Activated naive CD8-positive, alpha-beta T cell treated with anti-CD3 and anti-CD28 coated beads, Interleukin-2, amount 50 U/mL, for 24 hours (primary cell): ENCODE results near the gene ANKRD30A.
"Not testable (repeated sequence)": the region's sequence is repeated elsewhere in the genome, so short reads cannot be mapped to it uniquely, and the experiment has no call there.

Experiments used
- ATAC-seq: fragments of 150-1000 bp; cut with Tn5 transposase; one replicate; pipeline ENCODE4 v1.10.0; 2021
- DNase-seq: peaks from one replicate; pipeline ENCODE4 v3.0.0; 2021
- H3K27ac Mint-ChIP-seq: one replicate; pipeline ENCODE4 v1.8.0; 2021; ENCODE audit warnings: mild to moderate bottlenecking, mixed read lengths
- H3K27me3 Mint-ChIP-seq: one replicate; pipeline ENCODE4 v1.8.0; 2021; ENCODE audit warnings: mixed read lengths
- H3K36me3 Mint-ChIP-seq: one replicate; pipeline ENCODE4 v1.8.0; 2021; ENCODE audit warnings: low read depth, mixed read lengths
- H3K4me1 Mint-ChIP-seq: one replicate; pipeline ENCODE4 v1.8.0; 2021; ENCODE audit warnings: mixed read lengths
- H3K4me3 Mint-ChIP-seq: one replicate; pipeline ENCODE4 v1.8.0; 2021; ENCODE audit warnings: mild to moderate bottlenecking, moderate library complexity, mixed read lengths
- H3K9me3 Mint-ChIP-seq: one replicate; pipeline ENCODE4 v1.8.0; 2021; ENCODE audit warnings: mixed read lengths

ANKRD30A gene, protein sequence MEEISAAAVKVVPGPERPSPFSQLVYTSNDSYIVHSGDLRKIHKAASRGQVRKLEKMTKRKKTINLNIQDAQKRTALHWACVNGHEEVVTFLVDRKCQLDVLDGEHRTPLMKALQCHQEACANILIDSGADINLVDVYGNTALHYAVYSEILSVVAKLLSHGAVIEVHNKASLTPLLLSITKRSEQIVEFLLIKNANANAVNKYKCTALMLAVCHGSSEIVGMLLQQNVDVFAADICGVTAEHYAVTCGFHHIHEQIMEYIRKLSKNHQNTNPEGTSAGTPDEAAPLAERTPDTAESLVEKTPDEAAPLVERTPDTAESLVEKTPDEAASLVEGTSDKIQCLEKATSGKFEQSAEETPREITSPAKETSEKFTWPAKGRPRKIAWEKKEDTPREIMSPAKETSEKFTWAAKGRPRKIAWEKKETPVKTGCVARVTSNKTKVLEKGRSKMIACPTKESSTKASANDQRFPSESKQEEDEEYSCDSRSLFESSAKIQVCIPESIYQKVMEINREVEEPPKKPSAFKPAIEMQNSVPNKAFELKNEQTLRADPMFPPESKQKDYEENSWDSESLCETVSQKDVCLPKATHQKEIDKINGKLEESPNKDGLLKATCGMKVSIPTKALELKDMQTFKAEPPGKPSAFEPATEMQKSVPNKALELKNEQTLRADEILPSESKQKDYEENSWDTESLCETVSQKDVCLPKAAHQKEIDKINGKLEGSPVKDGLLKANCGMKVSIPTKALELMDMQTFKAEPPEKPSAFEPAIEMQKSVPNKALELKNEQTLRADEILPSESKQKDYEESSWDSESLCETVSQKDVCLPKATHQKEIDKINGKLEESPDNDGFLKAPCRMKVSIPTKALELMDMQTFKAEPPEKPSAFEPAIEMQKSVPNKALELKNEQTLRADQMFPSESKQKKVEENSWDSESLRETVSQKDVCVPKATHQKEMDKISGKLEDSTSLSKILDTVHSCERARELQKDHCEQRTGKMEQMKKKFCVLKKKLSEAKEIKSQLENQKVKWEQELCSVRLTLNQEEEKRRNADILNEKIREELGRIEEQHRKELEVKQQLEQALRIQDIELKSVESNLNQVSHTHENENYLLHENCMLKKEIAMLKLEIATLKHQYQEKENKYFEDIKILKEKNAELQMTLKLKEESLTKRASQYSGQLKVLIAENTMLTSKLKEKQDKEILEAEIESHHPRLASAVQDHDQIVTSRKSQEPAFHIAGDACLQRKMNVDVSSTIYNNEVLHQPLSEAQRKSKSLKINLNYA (N-terminal part only)

DNA sequence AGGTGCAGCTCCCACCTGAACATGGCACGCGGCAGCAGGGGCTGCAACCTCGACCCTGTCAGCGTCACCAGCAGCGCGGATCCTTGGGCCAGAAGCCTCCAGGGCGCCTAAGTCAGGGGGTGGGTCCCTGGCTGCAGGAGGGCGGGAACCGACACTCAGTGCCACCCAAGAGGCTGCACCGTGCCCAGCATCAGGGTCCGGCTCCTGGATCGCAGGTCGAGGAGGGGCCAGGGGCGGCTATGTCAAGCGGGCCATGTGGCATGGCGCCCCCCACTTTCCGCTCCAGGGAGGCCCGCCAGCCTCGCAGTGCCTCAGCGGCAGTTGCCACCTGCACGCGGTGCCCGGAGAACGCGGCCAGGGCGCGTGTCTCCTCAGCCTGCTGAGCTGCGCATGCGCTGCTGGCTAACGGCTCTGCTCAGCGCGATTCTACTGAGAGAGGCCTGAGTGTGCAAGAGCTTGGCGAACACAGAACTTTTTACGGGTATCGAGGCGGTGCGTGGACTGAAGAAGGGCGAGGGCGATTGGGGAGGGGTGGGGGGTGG, at the start of gene ANKRD30A:
Gene ANKRD30A, plus strand, starts transcription at position 408 of the 542 bp plus-strand sequence. CDS start 190 bp downstream, outside the sequence.
- H3K27me3 Mint-ChIP-seq = no peaks in the 10 kb centered on the region
- H3K9me3 Mint-ChIP-seq = no peaks in the 10 kb centered on the region
- no peaks in the 10 kb centered on the region for H3K36me3 Mint-ChIP-seq
- no peak for DNase-seq
- ATAC-seq = no peak
- no peaks in the 10 kb centered on the region for H3K4me1 Mint-ChIP-seq
- H3K27ac Mint-ChIP-seq = no peak within 1 kb of the TSS
- H3K4me3 Mint-ChIP-seq = no peak within 1 kb of the TSS

DNA sequence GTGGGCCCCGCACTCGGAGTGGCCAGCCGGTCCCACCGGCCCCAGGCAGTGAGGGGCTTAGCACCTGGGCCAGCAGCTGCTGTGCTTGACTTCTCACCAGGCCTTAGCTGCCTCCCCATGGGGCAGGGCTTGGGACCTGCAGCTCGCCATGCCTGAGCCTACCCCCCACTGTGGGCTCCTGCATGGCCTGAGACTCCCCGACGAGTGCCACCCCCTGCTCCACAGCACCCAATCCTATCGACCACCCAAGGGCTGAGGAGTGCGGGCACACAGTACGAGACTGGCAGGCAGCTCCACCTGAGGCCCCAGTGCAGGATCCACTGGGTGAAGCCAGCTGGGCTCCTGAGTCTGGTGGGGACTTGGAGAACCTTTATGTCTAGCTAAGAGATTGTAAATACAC, 49.3 kb upstream of the ANKRD30A start:
- H3K27ac Mint-ChIP-seq, DNase-seq, H3K36me3 Mint-ChIP-seq, H3K4me3 Mint-ChIP-seq, H3K4me1 Mint-ChIP-seq, ATAC-seq, H3K27me3 Mint-ChIP-seq: not testable (repeated sequence)
- peaks cover 11% of the 10 kb centered on the region for H3K9me3 Mint-ChIP-seq

- peaks cover 30% of the 10 kb centered on the region for H3K9me3 Mint-ChIP-seq
- no peaks in the 10 kb centered on the region for H3K27me3 Mint-ChIP-seq
- no peak overlapping the region for H3K27ac Mint-ChIP-seq
- H3K4me1 Mint-ChIP-seq = no peaks in the 10 kb centered on the region
- no peak for ATAC-seq
- no peaks in the 10 kb centered on the region for H3K36me3 Mint-ChIP-seq
- DNase-seq = no peak
- no peak overlapping the region for H3K4me3 Mint-ChIP-seq
Observed at GRCh38 chr10:37095792-37096573, 29.4 kb upstream of the ANKRD30A start.

DNA sequence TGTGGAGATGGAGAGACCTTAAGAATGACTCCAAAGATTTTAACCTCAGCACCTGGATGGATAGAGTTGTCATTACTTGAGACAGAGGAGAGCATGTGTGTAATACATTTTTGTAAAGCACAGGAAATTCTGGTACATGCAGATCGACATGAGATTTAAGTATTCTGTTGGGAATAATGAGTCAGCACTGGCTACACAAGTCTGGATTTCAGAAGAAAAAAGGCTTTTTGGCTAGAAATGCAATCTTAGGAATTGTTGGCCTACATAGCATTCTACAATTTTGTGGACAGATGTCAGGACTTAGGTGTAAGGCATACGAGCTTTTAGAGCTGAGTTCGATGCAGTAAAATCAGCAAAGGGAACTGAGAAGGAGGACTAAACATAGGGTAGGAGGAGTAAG, 24.1 kb upstream of the ANKRD30A start:
- peaks cover 26% of the 10 kb centered on the region for H3K9me3 Mint-ChIP-seq
- DNase-seq (no peak), ATAC-seq (no peak)
- no peaks in the 10 kb centered on the region for H3K27me3 Mint-ChIP-seq
- H3K27ac Mint-ChIP-seq = no peak overlapping the region
- no peaks in the 10 kb centered on the region for H3K36me3 Mint-ChIP-seq
- H3K4me1 Mint-ChIP-seq = no peaks in the 10 kb centered on the region
- H3K4me3 Mint-ChIP-seq = no peak overlapping the region

GRCh38 chr10:37109000-37109399, 16.4 kb upstream of the ANKRD30A start:
- ATAC-seq (no peak), DNase-seq (no peak)
- no peak overlapping the region for H3K4me3 Mint-ChIP-seq
- H3K27me3 Mint-ChIP-seq = no peaks in the 10 kb centered on the region
- no peak overlapping the region for H3K27ac Mint-ChIP-seq
- H3K36me3 Mint-ChIP-seq = no peaks in the 10 kb centered on the region
- H3K9me3 Mint-ChIP-seq = peaks cover 25% of the 10 kb centered on the region
- no peaks in the 10 kb centered on the region for H3K4me1 Mint-ChIP-seq

DNA sequence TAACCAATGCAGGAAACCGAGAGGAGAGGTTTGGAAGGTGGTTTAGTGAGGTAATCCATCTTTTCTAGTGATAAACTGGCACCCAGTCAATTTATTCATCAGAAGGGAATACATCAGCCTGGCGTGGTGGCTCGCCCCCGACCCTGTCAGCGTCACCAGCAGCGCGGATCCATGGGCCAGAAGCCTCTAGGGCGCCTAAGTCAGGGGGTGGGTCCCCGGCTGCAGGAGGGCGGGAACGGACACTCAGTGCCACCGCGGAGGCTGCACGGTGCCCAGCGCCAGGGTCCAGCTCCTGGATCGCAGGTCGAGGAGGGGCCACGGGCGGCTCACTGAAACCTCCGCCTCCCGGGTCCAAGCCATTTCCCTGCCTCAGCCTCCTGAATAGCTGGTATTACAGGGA, 866 bp upstream of the ANKRD30A start:
- Mint-ChIP-seq H3K4me3 (no peak overlapping the region), H3K4me1 (no peaks in the 10 kb centered on the region), H3K9me3 (no peaks in the 10 kb centered on the region)

DNA sequence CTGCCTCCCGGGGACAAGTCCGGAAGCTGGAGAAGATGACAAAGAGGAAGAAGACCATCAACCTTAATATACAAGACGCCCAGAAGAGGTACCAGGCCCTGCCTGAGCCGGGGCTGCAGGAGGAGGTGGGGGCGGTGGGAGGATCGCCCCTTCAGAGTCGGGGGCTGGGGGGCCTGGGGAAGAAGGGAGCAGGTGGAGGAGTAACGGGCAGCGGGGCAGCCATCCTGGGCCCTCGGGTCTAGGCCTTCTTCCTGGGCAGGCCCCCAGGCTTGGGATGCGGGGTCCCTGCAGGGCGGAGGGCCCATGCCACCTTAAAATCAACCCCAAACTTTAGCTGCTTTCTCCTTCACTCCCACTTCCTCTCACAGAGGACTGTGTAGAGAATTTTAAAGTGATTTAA, 523 bp downstream of the ANKRD30A start:
- DNase-seq = no peak
- no peak for ATAC-seq
- Mint-ChIP-seq H3K4me1 (no peaks in the 10 kb centered on the region), H3K27ac (no peak overlapping the region), H3K36me3 (no peaks in the 10 kb centered on the region), H3K4me3 (no peak overlapping the region), H3K9me3 (no peaks in the 10 kb centered on the region), H3K27me3 (no peaks in the 10 kb centered on the region)

More for the DNA sequence above, 866 bp upstream of the ANKRD30A start:
- no peaks in the 10 kb centered on the region for H3K36me3 Mint-ChIP-seq
- no peak for ATAC-seq
- no peak overlapping the region for H3K27ac Mint-ChIP-seq
- no peak for DNase-seq
- no peaks in the 10 kb centered on the region for H3K27me3 Mint-ChIP-seq

- Mint-ChIP-seq H3K36me3 (no peaks in the 10 kb centered on the region), H3K9me3 (peaks cover 10% of the 10 kb centered on the region), H3K4me1 (no peaks in the 10 kb centered on the region), H3K4me3 (no peak overlapping the region), H3K27ac (no peak overlapping the region), H3K27me3 (no peaks in the 10 kb centered on the region)
- ATAC-seq (no peak), DNase-seq (no peak)
Observed at GRCh38 chr10:37146443-37146842, 21.0 kb downstream of the ANKRD30A start.

DNA sequence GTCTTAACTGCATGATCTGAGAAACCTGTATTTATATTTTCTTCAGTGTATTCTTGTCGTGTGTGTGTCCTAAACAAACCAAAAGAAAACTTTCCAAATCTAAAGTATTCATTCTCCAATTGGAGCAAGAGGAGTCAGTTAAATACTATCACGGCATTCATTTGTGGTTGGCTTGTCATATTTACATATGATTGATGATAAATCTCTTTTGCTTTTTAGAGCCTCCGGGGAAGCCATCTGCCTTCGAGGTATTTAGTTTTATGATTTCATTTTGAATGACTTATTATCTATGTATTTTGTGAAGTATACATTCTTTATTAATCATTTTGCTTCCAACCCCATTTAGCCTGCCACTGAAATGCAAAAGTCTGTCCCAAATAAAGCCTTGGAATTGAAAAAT, 37.0 kb downstream of the ANKRD30A start:
- DNase-seq, H3K27ac Mint-ChIP-seq, H3K9me3 Mint-ChIP-seq, H3K27me3 Mint-ChIP-seq, H3K4me1 Mint-ChIP-seq, ATAC-seq, H3K4me3 Mint-ChIP-seq, H3K36me3 Mint-ChIP-seq: not testable (repeated sequence)

DNA sequence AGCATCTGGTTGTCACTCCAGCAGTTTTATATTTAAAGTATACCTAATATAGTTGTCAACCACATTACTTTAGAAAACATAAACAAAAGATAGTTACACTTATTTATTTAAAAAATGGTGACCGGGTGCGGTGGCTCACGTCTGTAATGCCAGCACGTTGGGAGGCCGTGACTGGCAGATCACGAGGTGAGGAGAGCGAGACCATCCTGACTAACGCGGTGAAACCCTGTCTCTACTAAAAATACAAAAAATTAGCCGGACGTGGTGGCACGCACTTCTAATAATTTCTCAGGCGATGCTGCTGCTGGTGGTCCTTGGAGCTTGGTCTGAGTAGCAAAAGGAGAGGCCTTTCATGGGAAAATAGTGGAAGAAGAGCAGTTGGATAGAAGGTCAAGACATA, 46.5 kb downstream of the ANKRD30A start:
- DNase-seq = not testable (repeated sequence)

GRCh38 chr10:37178296-37178695, 52.9 kb downstream of the ANKRD30A start:
- DNase-seq, ATAC-seq, H3K36me3 Mint-ChIP-seq, H3K27ac Mint-ChIP-seq, H3K4me3 Mint-ChIP-seq, H3K9me3 Mint-ChIP-seq, H3K27me3 Mint-ChIP-seq, H3K4me1 Mint-ChIP-seq: not testable (repeated sequence)

More for the DNA sequence above, 46.5 kb downstream of the ANKRD30A start:
- not testable (repeated sequence) for H3K4me3 Mint-ChIP-seq, H3K9me3 Mint-ChIP-seq, H3K36me3 Mint-ChIP-seq, H3K27ac Mint-ChIP-seq, H3K27me3 Mint-ChIP-seq, ATAC-seq, H3K4me1 Mint-ChIP-seq

GRCh38 chr10:37182719-37183118, 57.3 kb downstream of the ANKRD30A start:
- not testable (repeated sequence) for H3K27ac Mint-ChIP-seq, H3K36me3 Mint-ChIP-seq, H3K4me1 Mint-ChIP-seq, DNase-seq, H3K4me3 Mint-ChIP-seq, ATAC-seq, H3K9me3 Mint-ChIP-seq, H3K27me3 Mint-ChIP-seq

DNA sequence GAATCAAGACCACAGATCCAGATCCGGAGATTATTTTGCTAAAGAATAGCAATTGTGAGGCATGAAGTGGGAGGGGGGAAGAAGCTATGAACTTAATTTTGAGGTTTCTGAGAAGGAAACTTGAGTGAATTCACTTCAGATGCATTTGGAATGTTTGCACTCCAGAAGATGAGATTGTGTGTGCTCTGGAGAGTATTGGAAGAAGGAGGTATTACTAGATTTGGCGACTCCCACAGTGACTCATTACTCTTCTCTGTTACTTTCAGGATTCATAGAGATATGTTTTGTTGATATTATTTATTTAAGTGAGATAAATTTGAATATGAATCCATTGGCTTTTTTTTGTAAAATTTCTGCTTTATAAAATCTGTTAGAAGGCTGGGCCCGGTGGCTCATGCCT, 80.7 kb downstream of the ANKRD30A start:
- Mint-ChIP-seq H3K4me3 (no peak overlapping the region), H3K27ac (no peak overlapping the region), H3K36me3 (no peaks in the 10 kb centered on the region), H3K4me1 (no peaks in the 10 kb centered on the region), H3K27me3 (no peaks in the 10 kb centered on the region), H3K9me3 (peaks cover 28% of the 10 kb centered on the region)
- DNase-seq (no peak), ATAC-seq (no peak)
